AG08395 (cell line): ENCODE data around the gene ZNF2.

ENCODE experiments used
- DNase-seq: peaks from one replicate; pipeline ENCODE4 v3.0.0; 2012; ENCODE audit warnings: mixed read lengths, low spot score

Gene ZNF2

DNA sequence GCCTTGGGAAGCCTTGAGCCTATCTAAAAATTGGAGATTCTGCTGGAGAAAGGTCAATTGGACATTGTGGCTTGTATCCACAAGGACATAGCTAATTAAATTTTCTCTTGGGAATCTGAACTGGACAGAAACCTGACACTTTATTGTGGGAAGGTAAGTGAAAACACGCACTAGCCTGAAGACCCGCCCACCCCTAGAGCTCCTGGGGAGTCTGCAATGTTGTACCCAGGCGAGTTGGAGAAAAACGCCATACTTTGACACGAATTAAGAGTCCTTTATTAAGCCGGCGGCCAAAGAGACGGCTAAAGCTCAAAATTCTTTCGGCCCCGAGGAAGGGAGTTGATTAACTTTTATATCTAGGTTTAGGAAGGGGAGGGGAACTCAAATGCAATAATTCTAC, 40.5 kb downstream of the ZNF2 start:
- DNase-seq: no peak

- peak; percentile 97 for DNase-seq
These were observed 41.7 kb downstream of the ZNF2 start, which contains the start of gene ZNF892 for GRCh38 chr2:95207111-95207961. ZNF892 (plus strand) TSS chr2:95207521; CDS start chr2:95207816, 295 bp downstream.

GRCh38 chr2:95208106-95208505, 42.5 kb downstream of the ZNF2 start:
- no peak for DNase-seq

GRCh38 chr2:95215018-95215612, 49.5 kb downstream of the ZNF2 start:
- no peak for DNase-seq

- no peak for DNase-seq
These were observed 54.8 kb downstream of the ZNF2 start for GRCh38 chr2:95220449-95220848.

DNA sequence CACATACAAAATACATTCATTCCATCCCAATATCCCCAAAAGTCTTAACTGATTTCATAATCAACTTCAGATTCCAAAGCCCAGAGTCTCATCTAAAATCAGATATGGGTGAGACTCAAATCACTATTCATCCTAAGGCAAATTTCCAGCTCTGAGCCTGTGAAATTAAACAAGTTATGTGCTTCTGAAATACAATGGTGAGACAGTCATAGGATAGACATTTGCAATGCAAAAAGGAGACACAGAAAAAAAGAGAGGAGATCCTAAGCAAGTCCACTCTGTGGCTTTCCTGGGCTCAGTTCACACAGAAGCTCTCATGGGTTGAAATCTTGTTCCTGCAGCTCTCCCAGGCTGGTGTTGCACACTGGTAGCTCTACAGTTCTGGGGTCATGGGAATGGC, 60.0 kb downstream of the ZNF2 start:
- no peak for DNase-seq

DNA sequence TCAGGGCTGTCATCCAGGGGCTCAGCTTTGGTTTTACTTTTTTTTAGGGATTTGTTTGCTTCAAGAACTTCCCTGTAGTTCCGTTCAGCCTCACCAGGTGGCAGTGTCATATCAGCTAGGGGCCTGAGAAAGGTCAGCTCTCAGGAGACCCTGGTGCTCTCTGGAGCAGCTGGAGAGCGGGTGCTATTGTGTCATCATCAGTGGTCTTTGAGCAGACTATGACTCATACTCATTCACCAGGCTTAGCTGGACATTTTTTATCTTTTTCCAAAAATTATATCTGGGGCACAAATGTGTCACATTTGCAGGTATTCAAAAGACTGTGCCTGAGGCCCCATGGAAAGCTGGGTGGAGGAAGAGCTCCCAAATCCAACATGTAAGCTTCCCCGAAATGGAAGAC, 66.1 kb downstream of the ZNF2 start:
- peak; percentile 85 for DNase-seq

GRCh38 chr2:95232232-95232631, 66.6 kb downstream of the ZNF2 start:
- no peak for DNase-seq
